Measurements from ENCODE around the gene MBTD1. TPM values are rescaled to one million over a fixed set of nuclear protein-coding genes. Genes with fewer than 3 reads are reported as not detected.

Gene MBTD1
- total RNA-seq, 1 donor = 35.5 TPM

DNA sequence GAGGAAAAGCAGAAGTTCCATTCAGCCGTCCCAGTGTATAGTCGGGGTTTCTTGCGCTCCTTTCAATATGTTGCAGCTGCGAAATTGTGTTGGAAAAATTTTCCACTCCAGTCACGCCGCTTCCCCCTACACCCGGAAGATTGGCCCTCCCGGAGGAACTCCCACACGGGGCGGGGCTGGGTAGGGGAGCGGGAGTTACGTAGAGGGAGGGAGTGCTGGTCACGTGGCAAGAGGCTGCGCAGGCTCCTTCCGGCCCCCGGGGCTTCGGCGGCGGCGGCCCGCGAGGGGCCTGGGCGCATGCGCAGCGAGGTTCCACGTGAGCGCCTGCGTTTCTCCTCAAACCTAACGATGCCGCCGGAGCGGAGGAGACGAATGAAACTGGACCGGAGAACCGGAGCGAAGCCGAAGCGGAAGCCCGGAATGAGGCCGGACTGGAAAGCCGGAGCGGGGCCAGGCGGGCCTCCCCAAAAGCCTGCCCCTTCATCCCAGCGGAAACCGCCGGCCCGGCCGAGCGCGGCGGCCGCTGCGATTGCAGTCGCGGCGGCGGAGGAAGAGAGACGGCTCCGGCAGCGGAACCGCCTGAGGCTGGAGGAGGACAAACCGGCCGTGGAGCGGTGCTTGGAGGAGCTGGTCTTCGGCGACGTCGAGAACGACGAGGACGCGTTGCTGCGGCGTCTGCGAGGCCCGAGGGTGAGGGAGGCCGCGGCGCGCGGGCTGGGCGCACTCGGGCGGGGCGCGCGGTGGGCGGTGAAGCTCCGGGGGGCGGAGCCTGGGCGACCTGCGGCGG, 581 bp upstream of the MBTD1 start, which contains the start of gene UTP18:
Gene UTP18, plus strand, starts transcription at position 310 of the 787 bp plus-strand sequence. Its CDS starts 39 bp downstream, at position 349.
- H3K4me3 ChIP-seq (ENCODE audit: low read length) = peak within 1 kb of the TSS; percentile 90
- H3K9me3 ChIP-seq (ENCODE audit: low read depth, low read length) = no peaks in the 10 kb centered on the region
- no peaks in the 10 kb centered on the region for H3K27me3 ChIP-seq (ENCODE audit: insufficient read depth, low read length)
- peaks cover 54% of the 10 kb centered on the region for H3K4me1 ChIP-seq (ENCODE audit: insufficient read depth, low read length)

- H3K4me3 ChIP-seq (ENCODE audit: low read length) = peak overlapping the region; percentile 90
- H3K9me3 ChIP-seq (ENCODE audit: low read depth, low read length) = no peaks in the 10 kb centered on the region
- H3K27me3 ChIP-seq (ENCODE audit: insufficient read depth, low read length) = no peaks in the 10 kb centered on the region
- H3K4me1 ChIP-seq (ENCODE audit: insufficient read depth, low read length) = peaks cover 44% of the 10 kb centered on the region
Measured at GRCh38 chr17:51258756-51259563, 889 bp downstream of the MBTD1 start.

- no peak overlapping the region for H3K4me3 ChIP-seq (ENCODE audit: low read length)
- no peaks in the 10 kb centered on the region for H3K27me3 ChIP-seq (ENCODE audit: insufficient read depth, low read length)
- peaks cover 33% of the 10 kb centered on the region for H3K4me1 ChIP-seq (ENCODE audit: insufficient read depth, low read length)
- no peaks in the 10 kb centered on the region for H3K9me3 ChIP-seq (ENCODE audit: low read depth, low read length)
Measured at GRCh38 chr17:51257150-51258081, 2.4 kb downstream of the MBTD1 start.

- Histone ChIP-seq H3K4me3 (ENCODE audit: low read length) (no peak overlapping the region), H3K4me1 (ENCODE audit: insufficient read depth, low read length) (peaks cover 23% of the 10 kb centered on the region), H3K9me3 (ENCODE audit: low read depth, low read length) (no peaks in the 10 kb centered on the region), H3K27me3 (ENCODE audit: insufficient read depth, low read length) (no peaks in the 10 kb centered on the region)
Measured at GRCh38 chr17:51256101-51256500, 3.7 kb downstream of the MBTD1 start.

GRCh38 chr17:51255673-51256072, 4.2 kb downstream of the MBTD1 start:
- Histone ChIP-seq H3K4me1 (ENCODE audit: insufficient read depth, low read length) (peaks cover 23% of the 10 kb centered on the region), H3K9me3 (ENCODE audit: low read depth, low read length) (no peaks in the 10 kb centered on the region), H3K27me3 (ENCODE audit: insufficient read depth, low read length) (no peaks in the 10 kb centered on the region), H3K4me3 (ENCODE audit: low read length) (no peak overlapping the region)

- Histone ChIP-seq H3K9me3 (ENCODE audit: low read depth, low read length) (no peaks in the 10 kb centered on the region), H3K4me3 (ENCODE audit: low read length) (no peak overlapping the region), H3K27me3 (ENCODE audit: insufficient read depth, low read length) (no peaks in the 10 kb centered on the region), H3K4me1 (ENCODE audit: insufficient read depth, low read length) (peaks cover 4% of the 10 kb centered on the region)
Measured at GRCh38 chr17:51251010-51251409, 8.8 kb downstream of the MBTD1 start.

GRCh38 chr17:51250314-51250840, 9.5 kb downstream of the MBTD1 start:
- no peaks in the 10 kb centered on the region for H3K27me3 ChIP-seq (ENCODE audit: insufficient read depth, low read length)

DNA sequence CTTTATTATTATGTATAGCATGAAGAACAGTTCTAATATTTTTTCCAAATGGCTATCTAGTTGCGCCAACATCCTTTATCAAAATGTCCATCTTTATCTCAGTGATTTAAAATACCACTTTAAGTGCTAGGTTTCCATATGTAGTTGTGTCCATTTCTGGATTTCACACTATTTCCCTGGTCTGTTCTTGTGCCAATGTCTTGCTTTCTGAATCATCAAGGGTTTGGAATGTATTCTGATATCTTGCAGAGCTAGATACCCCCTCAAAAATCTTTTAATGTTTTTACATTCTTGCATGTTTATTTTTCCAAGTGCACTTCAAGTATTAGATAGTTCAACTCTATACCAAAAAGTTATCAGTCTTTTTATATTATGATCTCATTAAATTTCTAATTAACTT, 14.3 kb downstream of the MBTD1 start:
- H3K4me3 ChIP-seq (ENCODE audit: low read length) = no peak overlapping the region

More at GRCh38 chr17:51250314-51250840, 9.5 kb downstream of the MBTD1 start:
- no peak overlapping the region for H3K4me3 ChIP-seq (ENCODE audit: low read length)
- H3K4me1 ChIP-seq (ENCODE audit: insufficient read depth, low read length) = peaks cover 4% of the 10 kb centered on the region
- H3K9me3 ChIP-seq (ENCODE audit: low read depth, low read length) = no peaks in the 10 kb centered on the region

GRCh38 chr17:51244041-51244440, 15.8 kb downstream of the MBTD1 start:
- no peak overlapping the region for H3K4me3 ChIP-seq (ENCODE audit: low read length)
- H3K4me1 ChIP-seq (ENCODE audit: insufficient read depth, low read length) = no peaks in the 10 kb centered on the region
- H3K27me3 ChIP-seq (ENCODE audit: insufficient read depth, low read length) = no peaks in the 10 kb centered on the region
- no peaks in the 10 kb centered on the region for H3K9me3 ChIP-seq (ENCODE audit: low read depth, low read length)

More for the DNA sequence above, 14.3 kb downstream of the MBTD1 start:
- no peaks in the 10 kb centered on the region for H3K9me3 ChIP-seq (ENCODE audit: low read depth, low read length)
- no peaks in the 10 kb centered on the region for H3K4me1 ChIP-seq (ENCODE audit: insufficient read depth, low read length)
- H3K27me3 ChIP-seq (ENCODE audit: insufficient read depth, low read length) = no peaks in the 10 kb centered on the region

- H3K4me3 ChIP-seq (ENCODE audit: low read length) = no peak overlapping the region
- H3K9me3 ChIP-seq (ENCODE audit: low read depth, low read length) = no peaks in the 10 kb centered on the region
- H3K27me3 ChIP-seq (ENCODE audit: insufficient read depth, low read length) = no peaks in the 10 kb centered on the region
- peaks cover 9% of the 10 kb centered on the region for H3K4me1 ChIP-seq (ENCODE audit: insufficient read depth, low read length)
Measured at GRCh38 chr17:51240275-51240674, 19.6 kb downstream of the MBTD1 start.

GRCh38 chr17:51238255-51238887, 21.5 kb downstream of the MBTD1 start:
- Histone ChIP-seq H3K9me3 (ENCODE audit: low read depth, low read length) (no peaks in the 10 kb centered on the region), H3K27me3 (ENCODE audit: insufficient read depth, low read length) (no peaks in the 10 kb centered on the region), H3K4me3 (ENCODE audit: low read length) (no peak overlapping the region), H3K4me1 (ENCODE audit: insufficient read depth, low read length) (peaks cover 9% of the 10 kb centered on the region)

DNA sequence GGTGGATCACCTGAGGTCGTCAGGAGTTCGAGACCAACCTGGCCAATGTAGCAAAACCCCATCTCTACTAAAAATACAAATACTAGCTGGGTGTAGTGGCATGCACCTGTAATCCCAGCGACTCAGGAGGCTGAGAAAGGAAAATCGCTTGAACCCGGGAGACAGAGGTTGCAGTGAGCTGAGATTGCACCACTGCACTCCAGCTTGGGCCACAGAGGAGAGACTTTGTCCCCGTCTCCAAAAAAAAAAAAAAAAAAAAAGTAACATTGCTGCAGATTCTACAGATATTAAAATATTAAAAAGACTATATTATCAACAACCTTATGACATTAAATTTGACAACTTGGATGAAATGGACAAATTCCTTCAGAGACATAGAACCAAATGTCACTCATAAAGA, 25.7 kb downstream of the MBTD1 start:
- Histone ChIP-seq H3K9me3 (ENCODE audit: low read depth, low read length) (no peaks in the 10 kb centered on the region), H3K4me3 (ENCODE audit: low read length) (no peak overlapping the region), H3K27me3 (ENCODE audit: insufficient read depth, low read length) (no peaks in the 10 kb centered on the region), H3K4me1 (ENCODE audit: insufficient read depth, low read length) (peaks cover 14% of the 10 kb centered on the region)

DNA sequence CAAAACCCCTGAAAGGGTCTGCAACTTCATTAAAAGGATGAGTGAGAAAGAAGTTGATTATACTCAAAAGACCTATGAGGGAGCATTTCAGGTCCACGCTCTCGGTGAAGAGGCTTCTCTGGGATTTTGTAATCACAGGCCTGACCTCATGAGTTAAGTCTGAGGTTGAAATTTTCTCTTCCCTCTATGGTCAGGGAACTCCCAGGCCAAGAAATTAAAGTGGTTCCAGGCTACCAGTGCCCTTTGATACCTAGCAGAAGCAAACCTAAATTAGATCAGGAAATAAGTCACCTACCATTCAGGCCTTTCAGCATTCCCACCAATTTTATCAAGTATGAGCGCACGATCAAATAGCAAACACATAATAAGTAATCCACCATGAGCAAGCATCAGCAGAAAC, 27.9 kb downstream of the MBTD1 start:
- Histone ChIP-seq H3K27me3 (ENCODE audit: insufficient read depth, low read length) (no peaks in the 10 kb centered on the region), H3K4me3 (ENCODE audit: low read length) (no peak overlapping the region), H3K4me1 (ENCODE audit: insufficient read depth, low read length) (peaks cover 5% of the 10 kb centered on the region)

DNA sequence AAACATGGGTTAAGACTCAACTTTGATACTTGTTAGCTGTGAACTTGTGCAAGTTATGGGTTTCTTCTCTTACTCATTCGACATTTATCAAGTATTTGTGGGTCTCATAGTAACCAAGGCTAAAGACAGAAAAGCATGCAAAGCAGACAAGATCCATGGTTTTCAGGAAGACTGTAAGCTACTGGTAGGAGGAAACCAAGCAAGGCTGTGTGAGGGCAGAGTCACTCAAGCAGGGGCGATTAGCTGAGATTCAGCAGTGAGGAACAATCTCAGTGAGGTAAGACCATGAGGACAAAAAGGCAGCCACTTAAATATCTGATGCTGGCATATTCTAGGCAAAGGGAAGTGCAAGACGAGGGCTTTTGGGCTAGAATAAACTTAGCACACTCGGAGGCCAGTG, 29.5 kb downstream of the MBTD1 start:
- Histone ChIP-seq H3K9me3 (ENCODE audit: low read depth, low read length) (no peaks in the 10 kb centered on the region), H3K4me3 (ENCODE audit: low read length) (no peak overlapping the region), H3K27me3 (ENCODE audit: insufficient read depth, low read length) (no peaks in the 10 kb centered on the region), H3K4me1 (ENCODE audit: insufficient read depth, low read length) (peaks cover 5% of the 10 kb centered on the region)

More for the DNA sequence above, 27.9 kb downstream of the MBTD1 start:
- H3K9me3 ChIP-seq (ENCODE audit: low read depth, low read length) = no peaks in the 10 kb centered on the region
